GM20431 (cell line): Measurements from ENCODE around the gene COL6A2.

Experiments
- in situ Hi-C: fragments of 300-500 bp; cut with MseI, MboI; formaldehyde crosslinking; loops from one replicate; pipeline ENCODE4 v1.15.0; 2020; ENCODE audit warnings: low sequenced_read_pairs; ENCODE audit not compliant: unreplicated experiment

Gene COL6A2

DNA sequence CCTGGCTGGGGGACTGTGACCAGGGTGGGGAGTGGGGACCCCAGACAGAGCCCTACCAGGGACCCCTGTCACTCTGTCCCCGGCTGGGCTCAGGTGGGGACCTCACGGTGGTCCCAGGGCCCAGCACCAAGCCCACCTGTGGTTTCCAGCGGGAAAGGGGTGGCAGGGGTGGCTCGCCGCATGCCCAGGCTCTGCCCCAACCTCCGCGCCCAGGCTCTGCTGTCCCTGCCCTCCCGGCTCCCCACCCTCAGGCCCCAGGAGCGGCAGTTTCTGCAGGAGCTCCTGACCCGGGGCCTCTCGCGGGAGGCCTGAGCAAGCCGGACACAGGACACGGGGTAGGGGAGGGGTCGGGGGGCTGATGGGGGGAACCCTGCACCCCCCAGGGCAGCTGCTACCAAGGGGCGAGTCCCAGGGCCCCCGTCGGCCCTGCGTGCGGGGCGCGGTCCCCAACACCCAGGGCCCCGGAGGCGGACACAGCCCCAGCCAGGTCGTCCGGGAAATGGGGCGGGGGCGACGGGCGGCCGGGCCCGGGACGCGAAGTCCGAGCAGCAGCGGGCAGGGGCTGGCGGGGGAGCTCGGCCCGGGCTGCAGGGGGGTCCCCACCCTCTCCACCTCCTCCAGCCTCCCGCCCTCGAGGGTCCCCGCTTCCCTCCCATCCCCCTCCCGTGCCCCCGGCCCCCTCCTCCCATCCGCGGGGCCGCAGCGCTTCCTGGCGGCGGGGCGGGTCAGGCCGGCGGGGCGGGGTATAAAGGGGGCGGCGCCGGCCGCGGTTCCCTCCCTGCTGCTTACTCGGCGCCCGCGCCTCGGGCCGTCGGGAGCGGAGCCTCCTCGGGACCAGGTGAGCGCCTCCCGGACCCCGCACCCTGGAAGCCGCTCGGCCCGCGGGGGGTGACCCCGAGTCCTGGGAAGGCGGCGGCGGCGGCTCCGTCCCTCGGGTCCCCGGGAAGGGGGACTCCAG is at the start of gene COL6A2:
Gene COL6A2, plus strand, starts transcription at position 777 of the 958 bp plus-strand sequence.
- in situ Hi-C loops, result no loop called here

DNA sequence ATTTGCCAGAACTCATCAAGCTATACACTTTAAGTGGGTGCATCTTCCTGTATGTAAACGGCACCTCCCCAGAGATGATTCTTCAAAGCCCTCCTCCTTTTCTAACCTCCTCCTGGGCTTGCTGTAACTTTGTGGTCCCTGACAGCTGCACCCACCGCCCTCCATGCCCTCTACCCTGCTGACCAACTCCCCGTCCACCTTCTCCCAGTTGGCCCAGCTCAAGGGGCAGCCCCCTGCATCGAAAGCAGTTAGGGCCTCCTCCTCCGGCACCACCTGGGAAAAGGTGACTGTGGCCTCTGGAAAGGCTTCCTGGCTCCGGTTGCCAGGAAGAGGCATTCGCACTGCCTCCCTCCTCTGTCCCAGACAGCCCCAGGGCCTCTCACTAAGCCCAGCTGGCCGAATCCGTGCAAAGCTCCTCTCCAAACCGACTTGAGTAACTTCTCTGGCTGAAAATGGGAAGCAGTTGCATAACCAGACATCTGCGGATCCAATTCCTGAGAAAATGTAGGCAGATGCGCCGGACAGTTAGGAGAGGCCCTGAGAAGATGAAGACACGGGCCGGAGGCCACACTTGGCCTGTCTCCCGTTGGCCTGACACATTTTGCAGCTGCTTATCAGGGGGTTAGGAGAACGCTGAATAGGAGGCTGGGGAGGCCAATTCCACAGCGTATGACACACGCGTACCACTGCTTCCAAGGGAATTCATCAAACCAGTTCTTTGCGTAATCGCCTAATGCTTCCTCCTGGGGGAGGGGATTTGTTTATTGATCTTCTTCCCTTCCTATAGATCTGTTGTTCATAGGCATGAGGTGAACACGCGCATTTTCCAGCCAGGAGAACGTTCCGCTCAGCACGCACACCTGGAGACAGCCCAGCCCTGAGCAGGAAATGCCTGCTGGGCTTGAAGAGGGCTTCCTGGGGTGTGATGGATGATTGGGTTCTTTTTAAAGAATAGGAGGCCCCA is 48.7 kb upstream of the COL6A2 start:
- in situ Hi-C loops, result no loop called here

DNA sequence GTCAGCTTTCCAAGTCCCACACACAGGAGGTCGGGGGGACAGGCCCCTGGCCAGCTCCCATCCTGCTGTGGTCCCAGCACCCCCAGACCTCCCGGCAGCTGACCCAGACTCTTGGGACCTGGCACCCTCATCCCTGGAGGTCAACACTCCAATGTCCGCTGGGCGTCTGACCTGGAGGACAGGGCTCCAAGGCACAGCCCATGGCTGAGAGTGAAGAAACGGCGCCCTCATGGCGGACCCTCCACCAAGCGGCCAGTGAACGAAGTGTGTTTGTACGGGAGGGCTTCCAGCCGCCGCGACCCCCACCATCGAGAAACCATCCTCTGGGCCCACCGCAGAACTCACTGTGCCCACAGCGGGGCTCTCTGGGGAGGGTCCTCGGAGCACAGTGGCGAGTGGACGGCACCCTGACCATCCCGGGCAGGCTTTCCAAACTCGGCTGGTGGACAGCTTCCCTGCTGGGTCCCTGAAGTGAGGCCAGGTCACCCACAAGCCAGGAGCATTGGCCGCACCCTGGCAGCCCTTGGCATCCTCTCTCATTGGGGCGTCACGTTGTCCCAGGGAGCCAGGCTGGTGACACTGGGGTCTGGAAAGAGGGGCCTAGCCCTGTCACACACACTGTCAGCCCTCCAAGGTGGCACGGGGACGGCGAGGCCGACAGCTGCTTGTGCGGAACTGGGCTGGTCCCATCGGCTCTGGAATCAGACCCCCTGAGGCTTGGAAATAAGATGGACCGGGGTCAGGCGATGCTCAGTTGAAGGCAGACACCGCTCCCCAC is 47.8 kb upstream of the COL6A2 start:
- in situ Hi-C loops, result no loop called here

DNA sequence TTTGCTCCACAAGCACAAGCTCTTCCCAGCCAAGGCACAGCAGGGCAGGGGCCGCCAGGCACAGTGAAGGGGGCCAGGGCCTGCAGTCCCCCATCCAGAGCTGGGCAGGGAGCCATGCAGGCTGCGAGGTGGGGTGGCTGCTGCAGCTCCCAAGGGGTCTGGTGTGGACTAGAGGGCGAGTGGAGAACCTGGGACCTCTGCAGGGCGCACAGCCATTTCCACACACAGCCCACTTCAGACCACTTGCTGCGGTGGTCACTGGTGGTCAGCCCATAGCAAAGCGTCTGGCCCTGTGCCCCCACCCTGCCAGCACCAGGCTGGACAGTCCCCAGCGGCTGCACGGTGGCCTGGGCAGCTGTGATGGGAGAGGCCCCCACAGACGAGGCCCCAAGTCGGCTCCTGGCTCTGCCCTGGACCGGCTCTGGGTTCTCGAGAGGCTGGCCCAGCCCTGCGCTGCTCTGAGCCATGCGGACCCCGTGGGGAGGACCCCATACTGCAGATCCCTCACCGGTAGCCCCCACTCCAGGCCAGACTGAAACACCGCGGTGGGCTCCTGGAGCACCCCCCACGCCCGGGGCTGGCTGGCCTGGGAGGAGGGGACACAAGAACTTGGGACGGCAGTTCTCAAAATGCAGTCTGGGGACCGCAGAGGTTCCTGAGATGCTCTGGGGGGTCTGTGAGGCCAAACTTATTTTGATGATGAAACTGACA is 47.1 kb upstream of the COL6A2 start:
- in situ Hi-C loops, result no loop called here

DNA sequence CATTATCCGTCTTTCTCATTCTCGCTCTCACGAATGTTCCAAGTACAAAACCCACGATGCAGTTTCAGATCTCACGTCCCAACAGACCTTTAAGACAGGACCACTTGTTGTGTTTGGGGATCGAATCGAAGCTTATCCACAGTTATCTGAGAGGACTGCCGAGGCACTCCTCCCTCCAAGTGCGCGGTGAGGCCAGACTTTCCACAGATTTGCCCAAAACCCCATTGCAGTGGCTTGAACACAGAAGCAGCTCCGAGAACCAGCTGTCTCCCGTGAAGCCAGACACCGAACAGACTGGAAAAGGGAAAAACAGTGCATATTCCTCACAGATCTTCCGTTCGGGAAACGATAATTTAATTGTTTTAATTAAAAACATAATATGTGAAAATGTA is 46.5 kb upstream of the COL6A2 start:
- in situ Hi-C loops, result no loop called here

DNA sequence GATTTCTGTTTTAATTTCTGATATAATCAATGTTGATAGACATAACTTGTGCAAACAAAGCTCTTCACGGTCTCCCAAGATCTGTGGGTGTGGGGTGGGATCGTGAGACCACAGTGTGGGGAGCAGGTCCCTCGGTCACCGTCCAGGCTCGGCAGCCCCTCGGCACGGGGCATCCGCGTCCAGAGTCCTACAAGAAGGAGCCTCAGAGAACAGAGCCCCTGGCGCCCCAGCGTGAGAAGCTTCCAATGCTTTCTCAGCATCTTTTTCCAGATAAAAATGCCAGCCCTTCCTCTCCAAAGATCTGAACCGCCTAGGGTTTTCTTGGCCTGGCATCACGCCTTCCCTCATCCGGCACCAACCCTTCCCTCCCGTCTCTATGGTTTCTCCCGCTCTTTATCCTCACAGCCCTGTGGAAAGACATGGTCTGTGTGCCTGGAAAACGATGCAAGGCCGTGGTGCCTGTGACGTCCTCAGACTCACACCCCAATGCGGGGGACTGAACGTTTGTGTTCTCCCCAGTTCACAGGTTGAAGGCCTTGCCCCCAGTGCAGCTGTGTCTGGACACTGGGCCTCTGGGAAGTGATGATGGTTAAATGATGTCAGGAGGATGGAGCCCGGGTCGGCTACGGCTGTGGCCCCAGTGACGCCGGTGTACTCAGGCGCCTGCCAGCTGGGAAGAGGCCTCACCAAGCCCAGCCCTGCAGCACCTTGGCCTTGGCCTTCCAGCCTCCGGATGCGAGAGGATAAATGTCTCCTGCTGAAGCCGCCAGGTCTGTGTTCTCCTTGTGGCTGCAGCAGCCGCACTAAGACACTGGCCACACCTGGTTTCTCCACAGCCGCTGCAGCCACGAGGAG is 45.9 kb upstream of the COL6A2 start:
- in situ Hi-C loops, result no loop called here

DNA sequence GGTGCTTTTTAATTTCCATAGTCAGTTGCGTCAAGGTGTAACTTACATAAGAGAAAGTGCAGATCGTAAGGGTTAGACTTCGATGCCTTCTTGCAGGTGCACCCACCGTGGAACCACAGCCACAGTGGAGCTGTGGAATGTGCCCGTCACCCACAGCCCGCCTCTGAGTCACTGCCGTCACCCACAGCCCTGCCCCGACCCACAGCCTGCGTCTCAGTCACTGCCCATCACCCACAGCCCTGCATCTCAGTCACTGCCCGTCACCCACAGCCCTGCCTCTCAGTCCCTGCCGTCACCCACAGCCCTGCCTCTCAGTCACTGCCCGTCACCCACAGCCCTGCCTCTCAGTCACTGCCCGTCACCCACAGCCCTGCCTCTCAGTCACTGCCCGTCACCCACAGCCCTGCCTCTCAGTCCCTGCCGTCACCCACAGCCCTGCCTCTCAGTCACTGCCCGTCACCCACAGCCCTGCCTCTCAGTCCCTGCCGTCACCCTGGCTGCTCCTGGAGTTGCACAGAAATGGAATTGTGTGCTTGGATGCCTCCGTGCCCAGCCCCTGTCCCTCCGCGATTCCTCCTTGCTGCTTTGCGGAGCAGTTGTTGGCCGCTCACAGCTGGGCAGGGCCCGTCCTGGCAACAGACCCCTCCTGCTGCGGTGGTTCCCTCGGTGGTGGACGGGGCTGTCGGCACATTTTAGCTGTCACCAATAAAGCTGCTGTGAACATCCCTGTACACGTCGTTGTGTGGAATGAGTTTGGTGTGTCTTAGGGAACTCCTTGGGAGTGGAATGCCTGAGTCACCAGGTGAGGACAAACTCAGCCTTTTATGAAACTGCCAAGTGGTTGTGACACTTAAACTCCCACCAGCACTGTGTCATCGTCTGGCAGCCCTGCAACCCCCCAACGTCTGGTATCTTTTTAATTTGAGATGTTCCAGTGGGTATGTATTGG is 44.9 kb upstream of the COL6A2 start:
- in situ Hi-C loops, result no loop called here

DNA sequence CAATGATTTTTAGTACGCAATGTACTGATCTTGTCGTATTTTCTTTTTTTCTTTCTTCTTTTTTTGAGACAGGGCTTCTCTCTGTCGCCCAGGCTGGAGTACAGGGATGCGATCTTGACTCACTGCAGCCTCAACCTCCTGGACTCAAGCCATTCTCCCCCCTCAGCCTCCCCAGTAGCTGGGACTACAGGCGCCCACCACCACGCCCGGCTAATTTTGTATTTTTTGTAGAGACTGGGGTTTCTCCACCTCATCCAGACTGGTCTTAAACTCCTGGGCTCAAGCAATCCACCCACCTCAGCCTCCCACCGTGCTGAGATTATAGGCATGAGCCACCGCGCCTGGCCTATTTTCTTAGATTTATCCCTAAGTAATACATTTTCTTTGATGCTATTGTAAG is 43.9 kb upstream of the COL6A2 start:
- in situ Hi-C loops, result no loop called here

DNA sequence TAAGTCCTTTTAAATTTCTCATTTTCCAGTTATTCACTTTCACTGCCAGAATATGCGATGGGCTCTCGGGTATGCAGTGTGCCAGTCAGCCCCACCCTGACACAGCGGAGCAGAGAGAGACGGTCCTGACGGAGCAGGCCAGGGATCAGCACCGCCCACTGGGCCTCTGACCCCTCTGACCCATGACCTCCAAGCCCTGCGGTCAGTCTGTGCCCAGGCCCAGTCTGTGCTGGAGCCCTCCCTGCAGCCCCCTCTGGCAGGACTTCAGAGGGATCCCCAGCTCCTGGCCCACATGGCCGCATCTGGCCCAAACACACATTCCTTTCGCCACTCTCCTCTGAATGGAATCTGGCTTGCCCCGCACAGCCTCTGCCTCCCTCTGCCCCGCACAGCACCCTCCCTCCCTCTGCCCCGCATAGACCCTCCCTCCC is 43.4 kb upstream of the COL6A2 start:
- in situ Hi-C loops, result no loop called here

DNA sequence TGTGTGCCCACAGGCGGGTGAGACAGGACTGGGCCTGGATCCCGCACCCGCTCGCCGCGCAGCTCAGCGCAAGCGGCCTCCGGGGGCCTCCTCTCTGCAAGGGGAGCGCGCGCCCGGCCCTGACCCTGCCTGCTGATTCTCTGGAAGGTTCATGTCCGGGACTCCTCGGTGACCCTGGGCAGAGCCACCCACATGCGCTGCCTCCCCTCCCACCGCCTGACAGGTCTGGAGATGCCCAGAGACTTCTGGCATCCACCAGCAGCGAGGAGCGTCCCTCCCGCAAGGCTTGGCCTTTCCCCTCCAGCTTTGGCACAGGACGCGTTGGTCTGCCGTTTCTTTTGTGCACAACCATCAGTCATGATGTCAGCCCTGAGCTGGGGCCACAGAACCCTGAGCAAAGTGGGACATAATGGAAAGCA is 42.0 kb upstream of the COL6A2 start:
- in situ Hi-C loops, result no loop called here

DNA sequence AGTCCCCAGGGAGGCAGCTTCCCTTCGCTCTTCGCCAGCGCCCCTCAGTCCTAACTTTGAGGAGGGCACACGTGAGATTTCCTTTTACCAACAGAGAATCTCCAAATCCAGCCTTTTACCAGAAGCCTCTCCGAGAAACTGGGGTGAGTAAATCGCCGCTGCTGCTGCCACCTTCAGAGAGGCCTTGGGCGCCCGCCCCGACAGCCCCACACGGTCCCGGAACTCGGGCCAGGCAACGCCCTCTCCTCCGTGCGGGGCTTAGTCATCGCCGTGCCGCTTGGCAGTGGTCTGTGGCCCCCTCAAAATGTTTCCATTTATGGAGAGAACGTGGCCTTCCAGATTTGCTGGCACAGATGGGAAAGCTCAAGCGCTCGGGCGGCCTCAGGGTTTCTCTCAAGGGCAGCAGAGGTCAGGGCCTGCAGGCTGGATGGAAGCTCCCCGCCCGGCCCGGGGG is 41.4 kb upstream of the COL6A2 start:
- in situ Hi-C loops, result no loop called here

DNA sequence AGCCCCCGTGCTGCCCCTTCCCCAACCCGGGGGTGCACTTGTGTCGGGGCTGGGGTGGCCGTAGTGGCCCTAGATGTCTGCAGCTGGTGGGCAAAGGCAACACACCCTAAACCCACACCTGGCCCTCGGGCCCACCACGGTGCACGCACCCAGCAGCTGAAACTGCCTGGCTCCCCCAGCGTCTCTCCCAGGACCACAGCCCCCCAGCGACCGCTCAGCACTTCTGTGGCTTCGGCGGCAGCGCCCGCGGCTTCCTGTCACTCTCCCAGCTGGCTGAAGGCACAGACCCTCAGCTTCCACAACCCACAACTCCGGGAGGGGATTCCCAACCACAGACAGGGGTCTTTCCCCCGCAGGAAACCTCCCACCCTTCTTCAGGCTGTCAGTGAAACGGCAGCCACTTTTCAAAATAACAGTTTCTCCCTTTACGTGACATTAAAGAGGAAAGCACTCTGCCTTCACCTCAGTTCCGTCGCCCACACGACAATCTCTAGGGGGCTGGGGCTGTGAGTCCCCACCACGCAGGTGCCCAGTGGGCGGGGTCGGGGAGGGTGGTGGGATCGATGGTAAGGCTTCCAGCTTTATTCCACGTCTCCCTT is 40.7 kb upstream of the COL6A2 start:
- in situ Hi-C loops, result no loop called here

DNA sequence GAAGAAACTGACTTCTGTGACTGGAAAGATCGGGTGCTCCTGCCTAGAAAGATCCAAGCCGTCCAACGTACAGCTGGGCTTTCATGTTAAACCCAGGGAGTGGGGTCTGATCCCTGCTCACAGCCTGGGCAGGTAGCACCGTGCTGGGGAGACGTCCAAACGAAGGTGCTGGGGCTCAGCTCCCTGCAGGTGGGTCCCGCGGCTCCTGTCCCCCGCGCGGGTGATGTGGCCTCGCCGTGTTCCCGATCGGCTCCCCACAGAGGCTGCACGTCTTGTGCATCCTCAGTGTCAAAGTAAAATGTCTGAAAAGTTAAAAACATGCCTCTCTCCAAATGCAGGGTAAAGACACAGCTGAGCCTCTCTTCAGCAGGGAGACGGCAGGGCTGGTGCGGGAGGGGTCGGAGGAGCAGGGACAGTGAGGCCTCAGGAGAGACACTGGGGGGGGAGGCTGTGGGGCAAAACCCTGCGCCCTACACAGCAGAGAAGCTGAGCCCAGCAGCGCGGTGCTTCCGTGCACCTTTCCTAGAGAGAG is 40.1 kb upstream of the COL6A2 start:
- in situ Hi-C loops, result no loop called here

DNA sequence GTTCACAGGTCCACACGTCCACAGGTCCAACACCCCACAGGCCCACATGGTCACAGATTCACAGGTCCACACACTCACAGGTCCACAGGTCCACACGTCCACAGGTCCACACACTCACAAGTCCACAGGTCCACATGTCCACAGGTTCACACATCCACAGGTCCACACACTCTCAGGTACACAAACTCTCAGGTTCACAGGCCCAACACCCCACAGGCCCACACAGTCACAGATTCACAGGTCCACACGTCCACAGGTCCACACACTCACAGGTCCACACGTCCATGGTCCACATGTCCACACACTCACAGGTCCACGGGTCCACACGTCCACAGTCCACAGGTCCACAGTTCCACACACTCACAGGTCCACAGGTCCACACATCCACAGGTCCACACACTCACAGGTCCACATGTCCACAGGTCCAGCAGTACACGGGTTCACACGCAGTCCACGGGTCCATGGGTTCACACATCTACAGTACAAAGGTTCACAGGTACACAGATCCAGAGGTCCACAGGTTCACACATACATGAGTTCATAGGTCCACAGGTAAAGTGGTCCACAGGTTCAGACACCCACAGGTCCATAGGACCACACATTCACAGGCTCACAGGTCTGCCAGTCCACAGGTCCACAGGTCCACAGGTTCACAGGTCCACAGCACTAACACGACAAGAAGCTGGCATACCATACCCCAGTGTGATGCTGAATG is 39.3 kb upstream of the COL6A2 start:
- in situ Hi-C loops, result no loop called here

DNA sequence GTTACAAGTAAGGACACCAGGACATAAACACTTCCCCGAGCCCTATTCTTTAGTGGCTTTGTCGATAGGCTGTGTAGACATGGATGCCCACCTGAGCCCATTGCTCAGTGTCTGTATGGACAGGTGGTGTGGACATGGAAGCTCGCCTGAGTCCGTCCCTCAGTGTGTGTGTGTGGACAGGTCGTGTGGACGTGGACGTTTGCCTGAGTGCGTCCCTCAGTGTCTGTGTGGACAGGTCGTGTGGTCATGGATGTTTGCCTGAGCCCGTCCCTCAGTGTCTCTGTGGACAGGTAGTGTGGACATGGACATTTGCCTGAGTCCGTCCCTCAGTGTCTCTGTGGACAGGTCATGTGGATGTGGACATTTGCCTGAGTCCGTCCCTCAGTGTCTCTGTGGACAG is 38.7 kb upstream of the COL6A2 start:
- in situ Hi-C loops, result no loop called here
